Stimulated activated naive CD8-positive, alpha-beta T cell treated with anti-CD3 and anti-CD28 coated beads, Interleukin-15, Interleukin-2, amounts not matched to agents 100 ng/mL and 50 ng/mL, for 24 hours (primary cell): ENCODE results near the gene PPIE.
A peak's percentile ranks its signal among the peaks of the same experiment; 100 is the strongest.
"Not testable (repeated sequence)": the region's sequence is repeated elsewhere in the genome, so short reads cannot be mapped to it uniquely, and the experiment has no call there.

Source experiments
- H3K27ac Mint-ChIP-seq: one replicate; pipeline ENCODE4 v1.8.0; 2021; ENCODE audit warnings: mild to moderate bottlenecking, mixed read lengths
- H3K27me3 Mint-ChIP-seq: one replicate; pipeline ENCODE4 v1.8.0; 2021; ENCODE audit warnings: mixed read lengths
- H3K36me3 Mint-ChIP-seq: one replicate; pipeline ENCODE4 v1.8.0; 2021; ENCODE audit warnings: low read depth, mixed read lengths
- H3K4me1 Mint-ChIP-seq: one replicate; pipeline ENCODE4 v1.8.0; 2021; ENCODE audit warnings: low read depth, mixed read lengths
- H3K4me3 Mint-ChIP-seq: one replicate; pipeline ENCODE4 v1.8.0; 2021; ENCODE audit warnings: mild to moderate bottlenecking, mixed read lengths
- H3K9me3 Mint-ChIP-seq: one replicate; pipeline ENCODE4 v1.8.0; 2021; ENCODE audit warnings: mixed read lengths

Gene PPIE

DNA sequence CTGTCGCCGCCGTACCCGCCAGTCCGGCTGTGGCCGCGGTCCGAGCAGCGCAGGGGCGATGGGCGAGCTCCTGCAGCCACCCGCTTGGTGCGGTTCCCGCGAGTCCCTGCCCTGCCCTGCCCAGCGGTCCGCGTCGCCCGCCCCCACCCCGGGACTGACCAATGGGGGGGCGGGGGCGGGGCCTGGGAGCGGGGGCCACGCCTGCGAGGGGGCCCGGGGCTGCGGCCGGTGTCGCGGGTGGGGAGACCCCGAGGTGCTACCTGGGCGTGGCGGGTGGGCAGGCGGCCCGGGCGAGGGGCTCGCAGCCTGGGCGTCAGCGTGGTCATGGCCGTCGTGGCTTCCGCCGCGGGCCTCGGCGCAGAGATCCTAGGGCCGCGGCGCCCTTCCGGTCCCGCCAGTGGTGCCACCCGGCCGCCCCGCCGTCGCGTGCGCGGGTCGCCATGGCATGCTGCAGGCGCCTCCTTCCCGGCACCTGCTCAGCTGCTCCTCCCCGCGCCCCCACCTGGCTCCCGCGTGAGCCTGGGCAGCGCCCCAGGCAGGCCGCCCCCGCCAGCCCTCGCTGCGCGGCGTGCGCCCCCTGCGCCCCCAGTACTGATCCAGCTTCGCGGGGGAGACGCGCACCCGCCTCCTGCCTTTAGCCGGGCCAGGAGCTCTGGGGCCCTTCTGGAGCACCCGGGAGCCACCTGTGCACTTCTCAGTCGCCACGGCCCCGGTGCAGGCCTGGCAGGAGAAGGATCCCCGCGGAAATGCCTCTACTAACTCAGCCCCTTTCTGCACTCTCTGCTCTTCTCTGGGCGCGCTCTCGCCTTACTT lies 50.3 kb downstream of the PPIE start, which contains the start of gene BMP8B:
Gene BMP8B (minus strand): TSS at position 108 of the 813 bp plus-strand sequence. CDS start 380 bp downstream, outside the sequence.
- peaks cover 12% of the 10 kb centered on the region for H3K4me1 Mint-ChIP-seq

GRCh38 chr1:39789571-39790110 lies 51.0 kb downstream of the PPIE start:
- peaks cover 20% of the 10 kb centered on the region for H3K27me3 Mint-ChIP-seq
- H3K27ac Mint-ChIP-seq = no peak overlapping the region
- H3K9me3 Mint-ChIP-seq = no peaks in the 10 kb centered on the region
- peaks cover 12% of the 10 kb centered on the region for H3K4me1 Mint-ChIP-seq
- peak overlapping the region; percentile 75 for H3K4me3 Mint-ChIP-seq
- H3K36me3 Mint-ChIP-seq = no peaks in the 10 kb centered on the region

More for the DNA sequence above, 50.3 kb downstream of the PPIE start, which contains the start of gene BMP8B:
- Mint-ChIP-seq H3K4me3 (peak within 1 kb of the TSS; percentile 75), H3K27me3 (peaks cover 20% of the 10 kb centered on the region), H3K36me3 (no peaks in the 10 kb centered on the region), H3K9me3 (no peaks in the 10 kb centered on the region), H3K27ac (no peak within 1 kb of the TSS)

GRCh38 chr1:39791838-39792237 lies 53.2 kb downstream of the PPIE start:
- H3K36me3 Mint-ChIP-seq = no peaks in the 10 kb centered on the region
- H3K4me1 Mint-ChIP-seq = peaks cover 12% of the 10 kb centered on the region
- no peaks in the 10 kb centered on the region for H3K9me3 Mint-ChIP-seq
- no peak overlapping the region for H3K4me3 Mint-ChIP-seq
- no peak overlapping the region for H3K27ac Mint-ChIP-seq
- H3K27me3 Mint-ChIP-seq = peaks cover 18% of the 10 kb centered on the region

- Mint-ChIP-seq H3K27me3 (peaks cover 4% of the 10 kb centered on the region), H3K27ac (no peak overlapping the region), H3K9me3 (no peaks in the 10 kb centered on the region)
Measured at GRCh38 chr1:39795651-39796050, 57.0 kb downstream of the PPIE start.

GRCh38 chr1:39798859-39799769 lies 60.4 kb downstream of the PPIE start:
- not testable (repeated sequence) for H3K36me3 Mint-ChIP-seq, H3K27me3 Mint-ChIP-seq, H3K9me3 Mint-ChIP-seq
- peak overlapping the region; percentile 59 for H3K4me3 Mint-ChIP-seq
- H3K4me1 Mint-ChIP-seq = peaks cover 15% of the 10 kb centered on the region
- peak overlapping the region; percentile 81 for H3K27ac Mint-ChIP-seq

More at GRCh38 chr1:39795651-39796050, 57.0 kb downstream of the PPIE start:
- no peak overlapping the region for H3K4me3 Mint-ChIP-seq
- H3K4me1 Mint-ChIP-seq = peaks cover 15% of the 10 kb centered on the region
- no peaks in the 10 kb centered on the region for H3K36me3 Mint-ChIP-seq

GRCh38 chr1:39799770-39800470 lies 61.2 kb downstream of the PPIE start:
- H3K27ac Mint-ChIP-seq = peak overlapping the region; percentile 81
- H3K4me3 Mint-ChIP-seq = peak overlapping the region; percentile 59
- H3K4me1 Mint-ChIP-seq = peaks cover 15% of the 10 kb centered on the region
- H3K27me3 Mint-ChIP-seq = no peaks in the 10 kb centered on the region
- no peaks in the 10 kb centered on the region for H3K9me3 Mint-ChIP-seq
- peaks cover 2% of the 10 kb centered on the region for H3K36me3 Mint-ChIP-seq

- Mint-ChIP-seq H3K27me3 (no peaks in the 10 kb centered on the region), H3K27ac (no peak overlapping the region), H3K4me1 (peaks cover 15% of the 10 kb centered on the region), H3K4me3 (no peak overlapping the region), H3K36me3 (peaks cover 5% of the 10 kb centered on the region), H3K9me3 (no peaks in the 10 kb centered on the region)
Measured at GRCh38 chr1:39800471-39800835, 61.8 kb downstream of the PPIE start.

- Mint-ChIP-seq H3K27ac (no peak overlapping the region), H3K4me3 (no peak overlapping the region)
Measured at GRCh38 chr1:39802496-39803260, 64.0 kb downstream of the PPIE start.

GRCh38 chr1:39805385-39805784 lies 66.7 kb downstream of the PPIE start:
- Mint-ChIP-seq H3K4me1 (no peaks in the 10 kb centered on the region), H3K4me3 (no peak overlapping the region), H3K9me3 (no peaks in the 10 kb centered on the region), H3K36me3 (peaks cover 9% of the 10 kb centered on the region), H3K27ac (no peak overlapping the region), H3K27me3 (no peaks in the 10 kb centered on the region)

More at GRCh38 chr1:39802496-39803260, 64.0 kb downstream of the PPIE start:
- H3K4me1 Mint-ChIP-seq = peaks cover 15% of the 10 kb centered on the region
- peaks cover 5% of the 10 kb centered on the region for H3K36me3 Mint-ChIP-seq
- no peaks in the 10 kb centered on the region for H3K27me3 Mint-ChIP-seq
- H3K9me3 Mint-ChIP-seq = no peaks in the 10 kb centered on the region

- H3K27ac Mint-ChIP-seq = no peak overlapping the region
- H3K9me3 Mint-ChIP-seq = no peaks in the 10 kb centered on the region
- no peaks in the 10 kb centered on the region for H3K4me1 Mint-ChIP-seq
- H3K27me3 Mint-ChIP-seq = no peaks in the 10 kb centered on the region
- no peak overlapping the region for H3K4me3 Mint-ChIP-seq
- H3K36me3 Mint-ChIP-seq = peaks cover 9% of the 10 kb centered on the region
Measured at GRCh38 chr1:39808784-39809517, 70.3 kb downstream of the PPIE start.

DNA sequence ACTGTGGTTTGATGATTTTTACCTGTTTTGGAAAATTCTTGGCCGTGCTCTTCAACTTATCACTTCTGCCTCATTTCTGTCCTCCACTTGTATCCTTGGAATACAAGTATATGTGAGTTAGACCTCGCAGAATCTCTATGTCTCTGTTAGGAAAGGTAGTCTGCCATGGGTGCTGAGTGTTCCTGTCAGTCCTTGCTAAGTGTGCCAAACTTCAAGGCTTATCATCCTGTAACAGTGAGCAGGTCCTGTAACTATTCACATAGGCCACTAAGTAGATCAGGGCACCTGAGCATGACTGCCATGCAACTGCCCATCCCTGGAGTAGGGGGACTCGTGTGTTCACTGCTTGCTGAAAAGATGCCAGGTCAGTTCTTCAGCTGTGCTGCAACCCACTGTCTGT lies 74.2 kb downstream of the PPIE start:
- Mint-ChIP-seq H3K27ac (no peak overlapping the region), H3K9me3 (no peaks in the 10 kb centered on the region), H3K36me3 (peaks cover 3% of the 10 kb centered on the region), H3K27me3 (no peaks in the 10 kb centered on the region), H3K4me3 (no peak overlapping the region), H3K4me1 (peaks cover 13% of the 10 kb centered on the region)
